Epidermal melanocyte (primary cell): Measurements from ENCODE around the gene UQCRHL.

ENCODE experiments used
- DNase-seq: peaks from one replicate; pipeline ENCODE4 v3.0.0; 2011; ENCODE audit warnings: low spot score; ENCODE audit not compliant: insufficient read length

UQCRHL gene

DNA sequence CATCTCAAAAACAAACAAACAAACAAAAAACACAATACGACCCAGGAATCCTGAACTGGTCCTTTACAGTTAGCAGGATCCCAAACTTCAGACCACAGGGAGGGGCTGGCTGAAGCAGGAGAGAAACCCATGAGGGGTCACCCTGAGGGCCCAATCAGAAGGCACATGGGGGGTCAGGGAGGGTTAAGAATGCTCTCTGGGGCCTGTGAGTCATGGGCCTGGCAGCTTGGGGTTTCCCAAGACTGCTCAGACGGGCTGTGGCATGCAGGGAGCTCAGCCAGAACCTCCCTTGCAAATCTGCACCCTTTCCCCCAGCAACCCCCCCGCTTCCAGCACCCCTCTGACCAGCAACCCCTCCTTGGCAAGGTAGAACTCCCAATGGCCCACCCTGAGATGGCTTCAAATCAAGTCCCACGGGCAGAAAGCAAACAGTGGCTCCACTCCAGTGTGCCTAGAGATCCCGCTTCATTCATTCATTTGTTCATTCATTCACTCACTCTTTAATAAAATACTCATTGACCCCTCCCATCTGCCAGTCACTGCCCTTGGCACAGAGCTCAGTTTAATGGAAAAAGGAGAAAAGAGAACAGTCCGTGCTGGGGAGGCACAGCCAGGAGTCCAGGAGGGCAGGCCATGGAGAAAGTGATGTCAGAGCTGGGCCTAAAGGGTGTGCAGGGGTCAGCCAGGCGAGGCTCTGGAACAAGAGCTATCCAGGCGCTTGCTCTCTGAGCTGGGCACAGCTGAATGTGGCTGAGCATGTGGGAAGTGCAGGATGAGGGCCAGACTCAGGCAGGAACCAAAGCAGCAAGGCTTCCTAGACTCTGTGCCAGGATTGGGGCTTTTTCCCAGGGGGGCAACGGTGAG lies 8.2 kb downstream of the UQCRHL start:
- DNase-seq, result peak; percentile 65

DNA sequence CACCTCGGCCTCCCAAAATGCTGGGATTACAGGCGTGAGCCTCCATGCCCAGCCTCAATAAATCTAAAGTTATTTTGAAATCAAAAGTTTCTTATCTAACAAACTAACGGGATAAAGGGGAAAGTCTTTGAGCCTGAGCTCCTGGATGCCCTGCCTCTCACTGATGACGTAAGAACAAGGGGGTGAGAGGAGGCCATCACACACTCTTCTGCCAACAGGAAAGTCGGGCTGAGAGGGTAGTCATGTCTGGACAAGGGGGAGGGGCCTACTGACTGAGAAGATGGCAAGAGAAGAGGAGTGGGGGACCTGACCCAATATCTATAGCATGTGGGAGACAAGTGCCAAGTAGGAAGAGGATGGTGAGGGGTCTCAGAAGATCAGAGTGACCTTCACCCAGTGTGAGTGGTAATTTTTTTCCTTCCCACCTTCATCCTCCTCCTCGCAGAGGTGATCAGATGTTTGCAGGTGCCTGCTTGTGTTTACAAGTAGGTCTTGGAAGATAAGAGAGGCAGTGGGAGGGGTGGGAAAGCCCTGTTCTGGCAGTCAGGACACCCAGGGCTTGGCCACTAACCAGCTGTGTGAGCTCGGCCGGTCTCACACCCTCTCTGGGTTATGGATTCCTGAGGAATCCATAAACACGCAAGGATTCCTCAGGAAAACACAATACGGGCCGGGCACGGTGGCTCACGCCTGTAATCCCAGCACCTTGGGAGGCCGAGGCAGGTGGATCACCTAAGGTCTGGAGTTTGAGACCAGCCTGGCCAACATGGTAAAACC lies 9.6 kb downstream of the UQCRHL start:
- no peak for DNase-seq

DNA sequence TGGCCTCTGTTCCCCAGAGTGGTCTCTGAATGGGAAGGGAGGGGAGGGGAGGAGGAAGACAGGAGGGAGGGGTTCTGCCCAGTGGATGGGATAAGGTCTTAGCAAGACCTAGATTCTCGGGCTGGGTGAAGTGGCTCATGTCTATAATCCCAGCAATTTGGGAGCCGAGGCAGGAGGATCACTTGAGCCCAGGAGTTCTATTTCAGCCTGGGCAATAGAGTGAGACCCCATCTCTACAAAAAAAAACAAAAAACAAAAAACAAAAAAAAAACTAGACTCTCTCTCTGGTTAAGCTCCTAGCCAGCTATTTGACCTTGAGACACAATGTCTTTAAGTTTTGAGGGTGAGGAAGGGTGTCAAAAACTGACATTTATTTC lies 11.4 kb downstream of the UQCRHL start:
- no peak for DNase-seq

DNA sequence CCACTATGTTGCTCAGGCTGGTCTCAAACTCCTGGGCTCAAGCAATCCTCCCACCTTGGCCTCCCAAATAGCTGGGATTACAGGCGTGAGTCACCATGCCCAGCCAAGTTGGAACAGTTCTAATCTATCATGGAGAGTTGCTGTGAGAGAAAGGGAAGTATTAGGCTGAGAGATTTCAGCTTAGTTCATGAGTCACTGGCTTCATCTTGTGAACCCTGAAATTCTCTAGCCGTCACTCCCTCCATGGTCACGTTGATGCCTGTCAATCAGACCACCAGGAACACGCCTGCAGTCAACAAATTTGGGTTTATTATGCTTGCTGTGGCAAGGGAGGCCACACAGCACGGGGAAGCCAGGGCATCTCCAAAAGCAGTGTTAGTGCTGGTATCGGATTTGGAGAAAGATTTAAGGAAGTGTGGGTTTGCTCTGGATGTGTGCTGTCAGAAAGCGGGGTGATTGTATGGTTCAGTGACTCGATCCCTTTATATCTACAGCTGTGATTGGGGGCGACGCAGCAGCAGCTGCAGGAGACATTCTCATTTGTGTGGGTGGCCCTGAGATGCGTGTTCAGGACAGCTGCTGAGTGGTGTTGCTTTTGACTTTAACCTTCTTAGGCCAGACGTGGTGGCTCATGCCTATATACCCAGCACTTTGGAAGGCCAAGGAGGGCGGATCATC lies 18.7 kb downstream of the UQCRHL start:
- DNase-seq, result no peak

DNA sequence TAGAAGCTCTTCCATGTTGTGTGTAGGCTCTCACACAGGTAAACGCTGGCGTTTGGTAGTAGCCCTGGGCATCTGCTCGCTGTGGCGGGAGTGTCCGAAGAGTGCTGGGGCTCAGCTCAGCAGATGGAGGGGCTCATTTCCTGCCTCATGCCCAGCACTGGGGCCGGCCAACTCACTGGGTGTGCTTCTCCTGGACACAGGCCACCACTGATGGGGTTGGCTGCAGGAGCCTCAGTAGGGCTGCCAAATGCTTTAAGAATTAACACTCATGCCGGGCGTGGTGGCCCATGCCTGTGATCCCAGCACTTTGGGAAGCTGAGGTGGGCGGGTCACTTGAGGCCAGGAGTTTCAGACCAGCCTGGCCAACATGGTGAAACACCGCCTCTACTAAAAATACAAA lies 20.9 kb downstream of the UQCRHL start:
- DNase-seq, result no peak

DNA sequence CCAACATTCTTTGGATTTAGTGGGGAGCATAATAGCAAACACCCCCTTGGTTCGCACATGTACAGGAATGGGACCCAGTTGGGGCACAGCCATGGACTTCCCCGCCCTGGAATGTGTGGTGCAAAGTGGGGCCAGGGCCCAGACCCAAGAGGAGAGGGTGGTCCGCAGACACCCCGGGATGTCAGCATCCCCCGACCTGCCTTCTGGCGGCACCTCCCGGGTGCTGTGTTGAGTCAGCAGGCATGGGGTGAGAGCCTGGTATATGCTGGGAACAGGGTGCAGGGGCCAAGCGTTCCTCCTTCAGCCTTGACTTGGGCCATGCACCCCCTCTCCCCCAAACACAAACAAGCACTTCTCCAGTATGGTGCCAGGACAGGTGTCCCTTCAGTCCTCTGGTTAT lies 21.8 kb downstream of the UQCRHL start:
- DNase-seq, result no peak

DNA sequence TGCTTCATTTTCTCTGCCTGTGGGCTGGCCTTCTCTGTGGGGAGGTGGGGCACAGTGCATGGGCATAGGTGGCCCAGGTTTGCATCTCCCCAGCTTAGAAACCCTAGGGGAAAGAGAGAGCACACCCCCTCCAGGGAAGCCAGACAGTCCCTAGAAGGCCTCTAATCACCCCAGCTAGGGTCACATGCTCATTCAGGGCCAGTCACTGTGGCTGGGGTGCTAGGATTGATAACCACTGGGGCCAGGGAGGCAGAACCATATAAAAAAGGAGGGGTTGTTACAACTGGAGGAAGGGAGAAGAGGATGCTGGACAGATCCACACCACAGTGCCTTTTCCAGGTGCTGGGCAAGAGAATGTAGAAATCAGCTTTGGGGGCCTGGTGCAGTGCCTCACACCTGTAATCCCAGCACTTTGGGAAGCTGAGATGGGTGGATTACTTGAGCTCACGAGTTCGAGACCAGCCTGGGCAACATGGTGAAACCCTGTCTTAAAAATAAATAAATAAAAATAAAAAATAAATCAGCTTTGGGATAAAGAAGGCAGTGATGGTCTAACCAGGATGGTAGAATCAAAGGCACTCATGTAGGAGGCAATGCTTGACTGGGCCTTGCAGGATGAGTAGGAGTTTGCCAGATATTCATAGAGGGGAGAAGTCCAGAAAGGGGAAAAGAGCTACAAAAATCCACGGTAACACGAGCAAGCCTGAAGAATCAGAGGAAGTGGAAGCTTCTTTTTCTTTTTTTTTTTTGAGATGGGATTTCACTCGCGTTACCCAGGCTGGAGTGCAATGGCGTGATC lies 29.3 kb downstream of the UQCRHL start:
- DNase-seq, result no peak

DNA sequence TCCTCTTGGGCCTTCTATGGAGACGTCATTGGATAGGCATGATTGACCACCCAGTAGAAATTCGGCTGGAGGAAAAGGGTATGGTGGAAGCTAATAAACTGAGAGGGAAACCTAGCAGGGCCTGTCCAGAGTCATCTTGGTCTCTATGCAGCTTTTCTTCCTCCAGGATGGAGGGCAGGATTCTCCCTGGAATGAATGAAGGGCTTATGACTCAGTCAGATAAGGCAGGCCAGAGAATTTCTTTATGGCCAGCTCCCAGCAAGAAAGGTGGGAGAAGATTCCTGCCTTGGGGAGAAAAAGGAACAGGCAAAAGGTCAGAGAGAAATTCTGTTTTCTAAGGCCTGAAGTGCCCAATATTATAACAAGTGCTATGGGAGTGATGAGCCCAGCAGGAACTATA lies 31.7 kb downstream of the UQCRHL start:
- DNase-seq, result no peak

DNA sequence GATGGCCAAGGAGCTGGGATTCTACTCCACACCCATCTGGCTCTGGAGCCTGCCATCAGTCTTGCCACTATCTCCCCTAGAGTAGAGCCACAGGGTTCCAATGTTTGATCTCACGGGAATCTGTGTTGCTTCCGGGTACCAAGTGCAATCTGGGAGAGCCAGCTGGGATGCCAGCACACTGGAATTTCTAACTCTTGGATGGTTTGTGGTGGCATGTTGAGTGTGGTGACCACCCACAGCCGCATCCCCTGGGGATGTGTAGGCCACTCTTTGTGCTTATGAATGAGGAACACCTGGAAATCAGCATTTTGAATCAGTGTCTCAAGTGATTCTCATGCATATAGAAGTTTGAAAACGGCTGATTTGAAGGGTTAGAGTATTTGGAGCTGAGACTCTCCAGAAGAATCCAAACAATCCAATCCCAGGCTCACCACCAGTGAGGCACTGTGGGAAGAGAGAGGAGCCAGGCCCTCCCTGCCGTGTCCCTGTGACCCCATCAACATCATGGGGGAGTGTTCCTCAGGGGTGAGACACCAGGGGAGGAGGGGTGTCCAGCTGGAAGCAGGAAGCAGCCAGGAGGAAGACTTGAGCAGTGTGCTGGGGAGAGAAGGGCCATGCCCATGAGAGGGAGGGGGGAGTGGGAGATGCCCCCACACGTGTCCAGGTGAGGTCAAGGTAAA lies 35.5 kb downstream of the UQCRHL start:
- no peak for DNase-seq

DNA sequence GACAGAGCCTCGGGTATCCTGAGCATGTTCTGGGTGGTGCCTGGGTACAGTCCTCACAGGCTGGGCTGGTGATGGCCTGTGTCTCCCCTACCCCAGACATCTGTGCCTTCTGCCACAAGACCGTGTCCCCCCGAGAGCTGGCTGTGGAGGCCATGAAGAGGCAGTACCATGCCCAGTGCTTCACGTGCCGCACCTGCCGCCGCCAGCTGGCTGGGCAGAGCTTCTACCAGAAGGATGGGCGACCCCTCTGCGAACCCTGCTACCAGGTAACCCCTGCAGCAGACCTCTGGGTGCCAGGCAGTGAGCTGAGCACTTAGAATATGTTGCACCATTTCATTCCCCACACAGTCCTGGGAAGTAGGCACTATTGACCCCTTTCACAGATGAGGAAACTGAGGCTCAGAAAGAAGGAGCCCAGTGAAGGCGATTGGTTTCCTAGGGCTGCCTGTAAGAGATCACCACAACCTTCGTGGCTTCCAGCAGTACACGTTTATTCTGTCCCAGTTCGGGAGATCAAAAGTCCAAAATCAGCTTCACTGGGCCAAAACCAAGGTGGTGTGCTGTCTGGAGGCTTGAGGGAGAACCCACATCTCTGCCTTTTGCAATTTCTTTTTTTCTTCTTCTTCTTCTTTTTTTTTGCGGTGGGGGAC lies 37.0 kb downstream of the UQCRHL start:
- no peak for DNase-seq

DNA sequence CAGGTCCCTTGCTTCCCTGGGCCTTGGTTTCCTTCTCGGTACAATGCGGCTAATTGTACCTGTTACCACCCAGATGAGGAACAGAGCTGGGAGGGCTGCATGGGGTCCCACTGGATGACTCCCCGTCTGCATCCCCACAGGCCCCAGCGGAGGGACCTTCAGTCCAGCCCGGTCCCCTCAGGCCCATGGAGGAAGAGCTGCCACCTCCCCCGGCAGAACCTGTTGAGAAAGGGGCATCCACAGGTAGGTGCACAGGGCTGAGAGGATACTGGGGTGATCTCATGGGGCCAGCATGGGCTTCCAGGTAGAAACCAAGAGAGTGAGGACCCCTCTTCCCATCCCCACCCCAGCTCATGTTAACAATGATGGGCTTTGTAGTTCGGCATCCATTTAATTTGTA lies 39.1 kb downstream of the UQCRHL start:
- no peak for DNase-seq

DNA sequence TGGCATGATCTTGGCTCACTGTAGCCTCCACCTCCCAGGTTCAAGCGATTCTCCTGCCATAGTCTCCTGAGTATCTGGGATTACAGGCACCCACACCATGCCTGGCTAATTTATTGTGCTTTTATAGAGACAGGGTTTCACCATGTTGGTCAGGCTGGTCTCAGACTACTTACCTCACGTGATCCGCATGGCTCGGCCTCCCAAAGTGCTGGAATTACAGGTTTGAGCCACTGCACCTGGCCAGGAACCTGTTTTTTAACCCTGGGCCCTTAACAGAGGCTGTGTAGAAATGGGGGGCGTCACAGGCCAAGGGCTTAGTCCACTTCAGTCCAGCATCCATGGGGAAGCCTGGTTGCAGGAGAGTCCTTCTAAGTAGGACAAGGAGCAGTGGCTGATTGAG lies 39.5 kb downstream of the UQCRHL start:
- DNase-seq, result no peak

DNA sequence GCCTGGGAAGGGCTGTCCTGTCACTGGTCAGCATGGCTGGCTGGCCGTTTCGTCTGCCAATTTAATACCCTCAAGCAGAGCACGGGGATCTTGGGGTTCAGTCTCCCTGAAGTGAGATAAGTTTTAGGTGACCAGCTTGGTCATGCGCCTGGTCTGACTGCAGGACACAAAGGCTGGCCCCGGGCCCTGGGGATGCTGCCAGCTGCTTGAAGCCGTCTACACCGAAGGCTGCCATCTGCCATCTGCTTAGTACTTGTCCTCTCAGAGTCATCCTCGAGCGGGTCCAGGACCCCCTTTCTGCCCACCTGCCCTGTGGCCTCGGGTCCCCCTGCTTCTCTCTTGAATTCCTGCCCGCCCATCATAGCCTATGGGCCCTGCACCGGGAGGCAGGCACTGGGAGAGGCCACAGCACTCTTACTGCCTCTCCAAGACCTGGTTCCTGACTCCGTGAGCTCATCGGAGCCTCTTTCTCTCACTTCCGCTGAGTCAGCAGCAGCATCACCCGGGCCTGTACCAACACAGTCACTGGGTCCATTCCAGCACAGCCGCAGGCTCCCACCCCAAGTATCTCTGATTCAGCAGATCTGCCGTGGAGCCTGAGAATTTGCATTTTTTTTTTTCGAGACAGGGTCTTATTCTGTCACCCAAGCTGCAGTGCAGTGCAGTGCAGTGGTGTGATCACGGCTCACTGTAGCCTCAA lies 41.8 kb downstream of the UQCRHL start:
- no peak for DNase-seq

DNA sequence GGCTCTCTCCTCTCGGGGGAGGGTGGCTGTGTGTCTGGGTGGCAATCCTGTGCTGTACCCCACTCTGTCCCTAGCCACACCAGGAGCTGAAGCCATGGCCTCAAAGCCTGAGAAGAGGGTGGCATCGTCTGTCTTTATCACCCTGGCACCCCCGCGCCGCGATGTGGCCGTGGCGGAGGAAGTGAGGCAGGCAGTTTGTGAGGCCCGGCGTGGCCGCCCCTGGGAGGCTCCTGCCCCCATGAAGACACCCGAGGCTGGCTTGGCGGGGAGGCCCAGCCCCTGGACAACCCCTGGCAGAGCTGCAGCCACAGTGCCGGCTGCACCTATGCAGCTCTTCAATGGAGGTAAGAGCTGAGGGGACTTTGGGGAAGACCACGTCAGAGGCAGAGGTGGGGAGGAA lies 42.6 kb downstream of the UQCRHL start:
- no peak for DNase-seq

DNA sequence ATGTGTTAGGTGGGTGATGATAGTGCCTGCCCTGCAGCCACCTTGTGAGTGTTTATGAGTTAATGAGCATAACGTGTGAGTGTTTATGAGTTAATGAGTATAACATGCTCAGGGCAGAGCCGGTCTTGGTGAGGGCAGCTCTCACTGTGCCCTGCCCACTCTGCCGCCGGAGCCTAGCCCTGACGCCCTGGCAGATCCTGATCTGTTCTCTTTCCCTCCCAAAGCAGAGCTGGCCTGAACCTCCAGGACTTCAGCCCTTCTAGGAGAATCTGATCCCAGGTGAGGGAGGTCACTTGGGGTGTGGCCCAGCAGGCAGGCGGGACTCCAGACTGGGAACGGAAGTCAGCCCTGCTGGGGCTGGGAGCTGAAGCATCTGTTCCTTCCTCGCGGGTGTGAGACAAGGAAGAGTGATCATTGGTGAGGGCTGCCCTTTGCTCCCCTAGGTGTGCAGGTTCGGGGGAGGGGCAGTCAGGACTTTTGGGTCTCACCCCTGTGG lies 43.1 kb downstream of the UQCRHL start:
- no peak for DNase-seq

DNA sequence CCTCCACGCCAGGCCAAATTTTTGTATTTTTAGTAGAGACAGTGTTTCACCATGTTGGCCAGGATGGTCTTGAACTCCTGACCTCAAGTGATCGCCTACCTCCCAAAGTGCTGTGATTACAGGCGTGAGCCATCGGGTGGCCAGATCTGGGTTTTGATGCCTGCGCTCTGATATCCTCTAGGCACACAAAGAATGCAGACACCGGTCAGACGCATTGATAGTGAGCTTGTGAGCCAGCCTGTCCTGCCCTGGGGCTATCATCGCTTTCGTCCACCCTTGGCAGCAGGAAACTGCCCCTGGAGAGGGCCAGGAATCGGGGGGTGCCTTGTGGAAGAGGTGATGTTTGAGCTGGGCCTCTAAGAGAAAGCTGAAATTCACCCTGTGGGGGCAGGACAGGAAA lies 44.9 kb downstream of the UQCRHL start:
- no peak for DNase-seq

DNA sequence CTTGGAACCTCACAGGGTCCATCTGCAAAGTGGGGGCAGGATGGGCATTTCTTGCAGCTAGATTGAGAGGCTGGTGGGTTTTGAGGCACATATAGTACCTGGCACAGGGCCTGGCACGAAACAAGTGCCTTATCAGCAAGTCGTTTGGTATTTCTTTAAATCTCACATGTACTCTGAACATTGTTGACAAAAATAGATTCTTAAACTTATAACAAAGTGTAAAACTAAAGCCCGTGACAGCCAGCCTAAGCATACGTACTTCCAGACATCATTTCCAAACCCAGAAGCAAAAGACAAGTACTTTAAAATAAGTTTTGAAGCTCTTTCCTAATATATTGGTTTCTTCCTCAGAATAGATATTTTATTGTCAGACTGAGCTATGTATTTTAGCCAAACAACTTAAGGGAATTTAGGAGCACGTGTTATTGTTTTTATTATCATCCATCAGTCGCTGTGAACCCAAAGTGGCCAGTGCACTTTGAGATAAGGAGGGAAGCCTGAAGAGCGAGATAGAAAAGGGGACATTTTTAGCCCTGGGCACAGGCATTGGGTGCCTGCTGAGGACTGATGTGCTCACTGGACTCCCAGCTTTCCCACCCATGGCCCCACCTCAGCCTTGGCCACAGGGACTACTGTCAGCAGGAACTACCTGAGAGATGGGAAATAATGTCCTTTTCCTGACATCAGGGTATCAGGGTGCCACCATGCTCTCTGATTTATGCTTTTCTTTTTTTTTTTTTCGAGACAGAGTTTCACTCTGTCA lies 45.9 kb downstream of the UQCRHL start:
- no peak for DNase-seq

DNA sequence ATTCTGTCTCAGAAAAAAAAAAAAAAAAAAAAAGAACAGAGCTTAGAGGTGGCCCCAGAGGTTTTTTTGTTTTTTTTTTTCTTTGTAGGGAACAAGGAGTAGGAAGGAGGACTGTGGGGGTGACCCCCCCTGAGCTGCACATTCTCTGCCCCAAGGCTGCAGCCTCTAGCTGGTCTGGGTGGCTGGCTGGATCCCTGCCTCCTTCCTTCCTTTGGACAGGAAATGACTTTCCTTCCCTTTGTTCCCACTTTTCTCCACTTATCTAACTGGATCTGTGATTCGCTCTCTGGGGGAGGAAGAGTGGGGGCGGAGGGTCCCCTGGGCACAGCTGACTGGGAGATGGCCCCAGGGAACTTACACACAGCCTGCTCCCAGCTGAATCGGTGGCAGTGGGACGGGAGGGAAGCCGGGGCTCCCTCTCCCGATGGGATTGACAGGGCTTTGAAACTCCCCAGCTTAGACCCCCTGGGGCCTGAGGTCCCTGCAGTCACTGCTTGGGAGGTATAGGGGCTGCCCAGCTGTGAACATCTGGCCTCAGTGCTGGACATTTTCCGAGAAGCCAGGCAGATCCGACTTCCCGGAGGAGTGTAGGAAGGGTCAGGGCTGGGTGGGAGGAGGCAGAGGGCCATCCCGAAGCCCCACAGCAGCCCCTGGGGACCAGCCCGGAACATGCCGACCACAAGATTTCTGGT lies 46.8 kb downstream of the UQCRHL start:
- DNase-seq, result peak; percentile 89
